Measurements from ENCODE around the gene PTPRM.

DNA sequence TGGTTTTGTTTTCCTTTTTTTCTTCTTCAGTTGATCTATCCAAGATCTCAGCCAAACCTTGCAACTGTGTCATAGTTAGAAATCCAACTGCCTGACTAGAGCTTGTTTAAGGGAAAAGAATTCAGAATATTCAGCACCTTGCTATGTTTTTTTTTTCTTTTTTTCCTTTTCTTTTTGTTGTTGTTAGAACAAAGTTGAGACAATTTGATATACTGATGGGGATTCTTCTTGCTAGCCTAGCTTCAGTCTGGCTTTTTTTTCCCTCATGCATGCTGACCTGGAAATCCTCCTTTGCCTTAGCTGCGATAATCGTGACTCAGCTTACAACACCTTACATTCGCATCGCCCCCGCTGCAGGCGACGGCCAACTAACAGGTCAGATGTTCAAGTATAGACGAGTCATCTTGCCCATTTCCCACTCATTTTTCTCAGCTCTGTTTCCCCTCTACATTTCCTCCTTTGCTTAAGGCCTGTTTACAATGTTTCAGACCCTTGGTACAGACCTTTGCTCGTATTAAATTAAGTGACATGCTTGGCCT, 554.9 kb downstream of the PTPRM start:
- TF ChIP-seq, protein P1, sequence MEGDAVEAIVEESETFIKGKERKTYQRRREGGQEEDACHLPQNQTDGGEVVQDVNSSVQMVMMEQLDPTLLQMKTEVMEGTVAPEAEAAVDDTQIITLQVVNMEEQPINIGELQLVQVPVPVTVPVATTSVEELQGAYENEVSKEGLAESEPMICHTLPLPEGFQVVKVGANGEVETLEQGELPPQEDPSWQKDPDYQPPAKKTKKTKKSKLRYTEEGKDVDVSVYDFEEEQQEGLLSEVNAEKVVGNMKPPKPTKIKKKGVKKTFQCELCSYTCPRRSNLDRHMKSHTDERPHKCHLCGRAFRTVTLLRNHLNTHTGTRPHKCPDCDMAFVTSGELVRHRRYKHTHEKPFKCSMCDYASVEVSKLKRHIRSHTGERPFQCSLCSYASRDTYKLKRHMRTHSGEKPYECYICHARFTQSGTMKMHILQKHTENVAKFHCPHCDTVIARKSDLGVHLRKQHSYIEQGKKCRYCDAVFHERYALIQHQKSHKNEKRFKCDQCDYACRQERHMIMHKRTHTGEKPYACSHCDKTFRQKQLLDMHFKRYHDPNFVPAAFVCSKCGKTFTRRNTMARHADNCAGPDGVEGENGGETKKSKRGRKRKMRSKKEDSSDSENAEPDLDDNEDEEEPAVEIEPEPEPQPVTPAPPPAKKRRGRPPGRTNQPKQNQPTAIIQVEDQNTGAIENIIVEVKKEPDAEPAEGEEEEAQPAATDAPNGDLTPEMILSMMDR (IDR thresholded peaks at IDR 0.05; ENCODE audit: insufficient read depth, low read length, poor library complexity, severe bottlenecking): no peak
- no peak for TF ChIP-seq EZH2phosphoT487 (conservative IDR thresholded peaks at IDR 0.05; ENCODE audit: low read length)

Measured in SU-DHL-6 (cell line).